MM.1S (cell line): ENCODE data around the gene RAB27B.

ENCODE experiments used
- DNase-seq: peaks from one replicate; pipeline ENCODE4 v3.0.0-alpha.2; 2015
- H2AFZ ChIP-seq: fragments of 300-600 bp; sonication (generic); 2 replicates; pipeline ENCODE4 v1.6.0; 2016; ENCODE audit warnings: antibody characterized with exemption, low read length
- H3F3A ChIP-seq: fragments of 300-600 bp; sonication (generic); 2 replicates; pipeline ENCODE4 v1.6.1; 2016; ENCODE audit warnings: mild to moderate bottlenecking, antibody characterized with exemption, low read length, moderate library complexity, mixed read lengths; ENCODE audit not compliant: insufficient read depth
- H3K27ac ChIP-seq: fragments of 300-600 bp; sonication (generic); 2 replicates; pipeline ENCODE4 v1.5.1; 2016; ENCODE audit warnings: mild to moderate bottlenecking, low read length
- H3K27me3 ChIP-seq: fragments of 300-600 bp; sonication (generic); replicated peaks from 2 replicates; pipeline ENCODE4 v1.6.0; 2016; ENCODE audit warnings: low read length; ENCODE audit not compliant: insufficient read depth
- H3K36me3 ChIP-seq: fragments of 300-600 bp; sonication (generic); replicated peaks from 2 replicates; pipeline ENCODE4 v1.6.1; 2016; ENCODE audit warnings: mild to moderate bottlenecking, low read length, mixed read lengths; ENCODE audit not compliant: insufficient read depth
- H3K4me1 ChIP-seq: fragments of 300-600 bp; sonication (generic); 2 replicates; pipeline ENCODE4 v1.6.1; 2016; ENCODE audit warnings: low read length, mixed read lengths
- H3K4me2 ChIP-seq: fragments of 300-600 bp; sonication (generic); 2 replicates; pipeline ENCODE4 v1.6.0; 2016; ENCODE audit warnings: low read depth, low read length
- H3K4me3 ChIP-seq: fragments of 300-600 bp; sonication (generic); 2 replicates; pipeline ENCODE4 v1.5.1; 2016; ENCODE audit warnings: low read length, mixed read lengths
- H3K79me2 ChIP-seq: fragments of 300-600 bp; sonication (generic); 2 replicates; pipeline ENCODE4 v1.6.1; 2016; ENCODE audit warnings: mixed run types, low read length, mixed read lengths
- H3K9ac ChIP-seq: fragments of 300-600 bp; sonication (generic); 2 replicates; pipeline ENCODE4 v1.6.1; 2016; ENCODE audit warnings: low read length, mixed read lengths
- H3K9me2 ChIP-seq: fragments of 300-600 bp; sonication (generic); replicated peaks from 2 replicates; pipeline ENCODE4 v1.6.1; 2016; ENCODE audit warnings: mild to moderate bottlenecking, low read length, mixed read lengths; ENCODE audit not compliant: insufficient read depth
- H3K9me3 ChIP-seq: fragments of 300-600 bp; sonication (generic); replicated peaks from 2 replicates; pipeline ENCODE4 v1.6.1; 2016; ENCODE audit warnings: mild to moderate bottlenecking, low read length, mixed read lengths; ENCODE audit not compliant: insufficient read depth
- H4K20me1 ChIP-seq: fragments of 300-600 bp; sonication (generic); 2 replicates; pipeline ENCODE4 v1.6.1; 2016; ENCODE audit warnings: mild to moderate bottlenecking, low read length, moderate library complexity, mixed read lengths; ENCODE audit not compliant: insufficient read depth
- EZH2 ChIP-seq: fragments of 300-600 bp; sonication (generic); optimal IDR thresholded peaks from 2 replicates; pipeline ENCODE3; 2017; ENCODE audit warnings: low read depth, mild to moderate bottlenecking, antibody characterized with exemption, low read length, mixed read lengths
- EZH2phosphoT487 ChIP-seq: fragments of 300-600 bp; sonication (generic); IDR thresholded peaks from 2 replicates; pipeline ENCODE4 v1.6.1; 2018; ENCODE audit warnings: antibody characterized with exemption, low read length
- TF ChIP-seq, protein P1 (sequence below): fragments of 300-600 bp; sonication (generic); IDR thresholded peaks from 2 replicates; pipeline ENCODE4 v1.5.1; 2016; ENCODE audit warnings: antibody characterized with exemption, low read length, mixed read lengths

RAB27B gene

DNA sequence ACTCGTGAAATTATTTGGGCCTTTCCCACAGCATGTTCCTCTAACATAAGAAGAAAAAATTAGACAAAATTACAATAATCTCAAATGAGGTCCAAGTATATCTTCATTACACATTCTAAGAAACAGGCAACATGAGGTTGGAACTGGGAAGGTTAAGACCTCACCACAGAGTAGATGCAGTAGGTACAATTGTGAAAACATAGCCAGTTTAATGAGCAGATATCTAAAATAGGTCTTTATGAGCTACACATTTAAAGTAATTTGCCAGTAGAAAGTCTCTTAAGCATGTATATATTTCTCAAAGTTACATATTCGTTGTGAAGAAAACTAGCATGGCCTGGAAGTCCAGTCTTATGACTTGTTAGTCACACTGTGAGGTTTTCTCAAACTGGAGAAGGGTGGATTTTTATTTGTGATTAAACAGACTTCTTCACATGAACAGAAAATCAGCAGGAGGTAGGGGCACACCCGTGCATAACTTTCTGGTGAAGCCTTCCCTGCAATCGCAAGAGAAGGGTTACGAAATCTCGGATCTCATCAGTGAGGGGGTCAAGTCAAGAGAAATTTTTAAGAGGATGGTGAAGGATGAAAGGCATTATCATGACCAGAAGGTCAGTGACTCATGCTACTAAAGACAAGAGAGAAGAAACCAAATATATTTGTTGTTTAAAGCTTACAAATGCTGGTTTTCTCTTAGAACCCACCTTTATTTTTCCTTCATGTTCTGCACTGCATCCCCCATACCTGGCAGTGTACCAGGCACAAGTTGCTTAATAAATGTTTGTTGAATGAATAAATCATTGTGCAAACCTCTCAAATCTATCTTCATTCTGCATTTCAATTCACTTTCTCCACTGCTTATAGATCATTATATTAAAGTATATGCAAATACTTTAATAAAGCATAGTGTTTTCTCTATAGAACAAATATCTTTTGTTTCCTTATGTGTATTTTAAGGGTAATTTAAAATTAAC is 5.1 kb upstream of the RAB27B start:
- no peak overlapping the region for H3K4me3 ChIP-seq
- no peak overlapping the region for H2AFZ ChIP-seq
- no peaks in the 10 kb centered on the region for H3F3A ChIP-seq
- no peak for DNase-seq
- no peak overlapping the region for H3K4me2 ChIP-seq
- H3K36me3 ChIP-seq, result no peaks in the 10 kb centered on the region
- no peaks in the 10 kb centered on the region for H3K27me3 ChIP-seq
- H3K9me2 ChIP-seq, result no peaks in the 10 kb centered on the region
- H3K9me3 ChIP-seq, result no peaks in the 10 kb centered on the region
- no peak overlapping the region for H3K27ac ChIP-seq
- H3K9ac ChIP-seq, result no peak overlapping the region
- no peak for TF ChIP-seq EZH2
- TF ChIP-seq EZH2phosphoT487, result no peak
- TF ChIP-seq, protein P1, sequence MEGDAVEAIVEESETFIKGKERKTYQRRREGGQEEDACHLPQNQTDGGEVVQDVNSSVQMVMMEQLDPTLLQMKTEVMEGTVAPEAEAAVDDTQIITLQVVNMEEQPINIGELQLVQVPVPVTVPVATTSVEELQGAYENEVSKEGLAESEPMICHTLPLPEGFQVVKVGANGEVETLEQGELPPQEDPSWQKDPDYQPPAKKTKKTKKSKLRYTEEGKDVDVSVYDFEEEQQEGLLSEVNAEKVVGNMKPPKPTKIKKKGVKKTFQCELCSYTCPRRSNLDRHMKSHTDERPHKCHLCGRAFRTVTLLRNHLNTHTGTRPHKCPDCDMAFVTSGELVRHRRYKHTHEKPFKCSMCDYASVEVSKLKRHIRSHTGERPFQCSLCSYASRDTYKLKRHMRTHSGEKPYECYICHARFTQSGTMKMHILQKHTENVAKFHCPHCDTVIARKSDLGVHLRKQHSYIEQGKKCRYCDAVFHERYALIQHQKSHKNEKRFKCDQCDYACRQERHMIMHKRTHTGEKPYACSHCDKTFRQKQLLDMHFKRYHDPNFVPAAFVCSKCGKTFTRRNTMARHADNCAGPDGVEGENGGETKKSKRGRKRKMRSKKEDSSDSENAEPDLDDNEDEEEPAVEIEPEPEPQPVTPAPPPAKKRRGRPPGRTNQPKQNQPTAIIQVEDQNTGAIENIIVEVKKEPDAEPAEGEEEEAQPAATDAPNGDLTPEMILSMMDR, result no peak
- H3K79me2 ChIP-seq, result no peaks in the 10 kb centered on the region
- no peaks in the 10 kb centered on the region for H3K4me1 ChIP-seq
- no peaks in the 10 kb centered on the region for H4K20me1 ChIP-seq

DNA sequence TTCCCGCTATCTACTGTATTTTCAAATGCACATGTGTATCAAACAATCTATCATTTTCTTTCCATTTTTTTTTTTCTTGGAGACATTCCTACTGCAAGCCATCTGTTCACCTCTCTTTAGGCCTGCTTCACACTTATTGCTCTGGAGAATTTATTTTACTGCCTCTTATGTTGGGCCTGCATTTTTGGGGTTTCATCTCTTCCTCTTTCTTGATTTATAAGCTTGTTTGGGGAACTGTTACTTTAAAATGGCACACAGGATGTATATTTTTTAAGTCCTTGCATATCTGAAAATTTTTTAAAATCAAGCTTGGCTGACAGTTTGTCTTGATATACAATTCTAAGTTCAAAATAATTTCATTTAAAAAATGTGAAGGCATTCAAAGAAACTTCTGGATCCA is 3.5 kb upstream of the RAB27B start:
- H4K20me1 ChIP-seq, result no peaks in the 10 kb centered on the region
- H3K9me2 ChIP-seq, result no peaks in the 10 kb centered on the region
- H3K9ac ChIP-seq, result no peak overlapping the region
- H3K27me3 ChIP-seq, result no peaks in the 10 kb centered on the region
- no peak overlapping the region for H3K4me2 ChIP-seq
- no peak overlapping the region for H3K27ac ChIP-seq
- no peak overlapping the region for H3K4me3 ChIP-seq
- TF ChIP-seq EZH2phosphoT487 (no peak), EZH2 (no peak)
- TF ChIP-seq, protein P1, result no peak
- no peak for DNase-seq
- H2AFZ ChIP-seq, result no peak overlapping the region
- H3K4me1 ChIP-seq, result no peaks in the 10 kb centered on the region
- no peaks in the 10 kb centered on the region for H3K9me3 ChIP-seq
- H3K79me2 ChIP-seq, result no peaks in the 10 kb centered on the region
- H3F3A ChIP-seq, result no peaks in the 10 kb centered on the region
- no peaks in the 10 kb centered on the region for H3K36me3 ChIP-seq

DNA sequence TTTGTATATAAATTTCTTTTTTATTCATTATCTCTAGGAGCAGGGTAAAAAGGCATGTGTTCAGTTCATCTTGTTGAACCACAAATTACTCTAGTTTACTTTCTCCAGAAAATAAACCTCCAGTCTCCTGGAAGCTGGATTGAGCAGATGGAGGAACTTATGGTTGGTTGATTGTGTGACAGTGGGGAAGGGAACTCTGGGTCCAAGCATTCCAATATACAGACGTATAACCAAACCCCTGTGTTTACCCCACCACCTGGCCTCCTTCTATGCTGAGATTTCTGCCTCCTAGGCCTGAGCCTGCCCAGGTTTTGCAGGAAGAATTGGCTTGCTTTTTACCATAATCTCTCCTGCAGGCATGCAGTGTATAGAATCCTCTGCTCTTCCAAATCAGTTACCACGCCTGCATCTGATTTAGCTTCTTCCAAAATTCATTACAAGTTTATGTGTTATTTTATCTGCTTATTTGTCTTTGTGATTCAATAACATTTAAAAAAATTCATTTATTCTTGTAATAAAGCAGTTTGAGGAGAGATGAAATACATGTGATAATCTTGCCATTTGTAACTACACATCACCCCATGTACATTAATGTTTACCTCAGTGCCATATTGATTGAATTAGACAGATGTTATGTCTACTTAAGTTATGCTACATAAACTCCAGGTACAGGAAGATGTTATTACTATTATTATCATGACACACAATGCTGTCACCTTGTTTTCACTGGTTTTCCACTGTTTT is 2.5 kb upstream of the RAB27B start:
- Histone ChIP-seq H3K9ac (no peak overlapping the region), H3K4me3 (no peak overlapping the region), H3F3A (no peaks in the 10 kb centered on the region), H3K4me2 (no peak overlapping the region), H3K27ac (no peak overlapping the region), H2AFZ (no peak overlapping the region), H3K36me3 (no peaks in the 10 kb centered on the region), H3K9me3 (no peaks in the 10 kb centered on the region), H3K27me3 (no peaks in the 10 kb centered on the region), H3K79me2 (no peaks in the 10 kb centered on the region), H3K9me2 (no peaks in the 10 kb centered on the region), H4K20me1 (no peaks in the 10 kb centered on the region), H3K4me1 (no peaks in the 10 kb centered on the region)
- TF ChIP-seq EZH2phosphoT487 (no peak), EZH2 (no peak)
- TF ChIP-seq, protein P1, result no peak
- DNase-seq, result no peak
